Endodermal cell (in vitro differentiated cells): ENCODE results near the gene SPRED2. TPM values are rescaled to one million over a fixed set of nuclear protein-coding genes. Genes with fewer than 3 reads are reported as not detected.

Experiments
- DNase-seq: peaks from one replicate; pipeline ENCODE4 v3.0.0-alpha.2; 2017
- H3K27ac ChIP-seq: 2 replicates; pipeline ENCODE4 v1.5.1; 2013; ENCODE audit warnings: mild to moderate bottlenecking, low read depth, low read length, moderate library complexity
- H3K27me3 ChIP-seq: 2 replicates; pipeline ENCODE4 v1.6.1; 2013; ENCODE audit warnings: mild to moderate bottlenecking, low read length, moderate library complexity; ENCODE audit not compliant: insufficient read depth, control insufficient read depth, poor library complexity, severe bottlenecking
- H3K36me3 ChIP-seq: 2 replicates; pipeline ENCODE4 v1.7.0; 2013; ENCODE audit warnings: mild to moderate bottlenecking, low read length, moderate library complexity; ENCODE audit not compliant: control insufficient read depth, insufficient read depth
- H3K4me1 ChIP-seq: one replicate; pipeline ENCODE4 v1.7.0; 2013; ENCODE audit warnings: low read length; ENCODE audit not compliant: control insufficient read depth, insufficient read depth
- H3K4me3 ChIP-seq: 2 replicates; pipeline ENCODE4 v1.5.1; 2013; ENCODE audit warnings: mild to moderate bottlenecking, low read length, moderate library complexity
- H3K9ac ChIP-seq: 2 replicates; pipeline ENCODE4 v1.6.1; 2013; ENCODE audit warnings: mild to moderate bottlenecking, low read length, moderate library complexity; ENCODE audit not compliant: poor library complexity, severe bottlenecking; ENCODE audit errors: extremely low read depth
- H3K9me3 ChIP-seq: 2 replicates; pipeline ENCODE4 v1.6.1; 2013; ENCODE audit warnings: mild to moderate bottlenecking, low read length, moderate library complexity; ENCODE audit not compliant: control insufficient read depth
- H3K27ac Mint-ChIP-seq: 2 replicates; pipeline ENCODE4 v1.8.0; 2020; ENCODE audit warnings: mixed read lengths
- H3K27me3 Mint-ChIP-seq: 2 replicates; pipeline ENCODE4 v1.8.0; 2021; ENCODE audit warnings: mild to moderate bottlenecking, mixed read lengths; ENCODE audit not compliant: insufficient read depth
- H3K36me3 Mint-ChIP-seq: 2 replicates; pipeline ENCODE4 v1.8.0; 2020; ENCODE audit warnings: low read depth, mixed read lengths
- H3K4me1 Mint-ChIP-seq: 2 replicates; pipeline ENCODE4 v1.8.0; 2020; ENCODE audit warnings: mixed read lengths
- H3K4me3 Mint-ChIP-seq: 2 replicates; pipeline ENCODE4 v1.8.0; 2020; ENCODE audit warnings: mild to moderate bottlenecking, moderate library complexity, mixed read lengths
- H3K9me3 Mint-ChIP-seq: 2 replicates; pipeline ENCODE4 v1.8.0; 2020; ENCODE audit warnings: mild to moderate bottlenecking, mixed read lengths
- WGBS, 2 experiments: methylation state at CpG; one replicate each; pipeline versions ENCODE4 v1.1.5 to v1.1.7; 2013; ENCODE audit warnings: missing lambda C conversion rate in 2 of 2, mixed read lengths in 1 of 2; ENCODE audit not compliant: insufficient coverage in 1 of 2, insufficient read length in 1 of 2; 5-methylcytosine and 5-hydroxymethylcytosine counted together
- total RNA-seq, 2 donors: library from RNA; stranded (reverse); fragmentation: NEBNext Ultra II Directional in 1 of 2; extraction: Animal tissue kit (Norgen Biotek cat#: 25700) in 1 of 2; gene quantifications; 2 replicates in 1 of 2; 3 replicates in 1 of 2; pipeline ENCODE4 v1.2.1, GENCODE V29; 2021
- TF ChIP-seq, protein P1 (sequence below): fragments of 200-600 bp; sonication (generic); conservative IDR thresholded peaks from 2 replicates; pipeline ENCODE4 v1.5.0; 2021; ENCODE audit warnings: antibody characterized with exemption, mild to moderate bottlenecking

Gene SPRED2
- total RNA-seq, 2 donors from 2014 or later = 60.3 to 70.1 TPM

- no peaks in the 10 kb centered on the region for H3K27me3 Mint-ChIP-seq
- peaks cover 29% of the 10 kb centered on the region for H3K4me1 ChIP-seq
- peaks cover 4% of the 10 kb centered on the region for H3K36me3 ChIP-seq
- TF ChIP-seq, protein P1, sequence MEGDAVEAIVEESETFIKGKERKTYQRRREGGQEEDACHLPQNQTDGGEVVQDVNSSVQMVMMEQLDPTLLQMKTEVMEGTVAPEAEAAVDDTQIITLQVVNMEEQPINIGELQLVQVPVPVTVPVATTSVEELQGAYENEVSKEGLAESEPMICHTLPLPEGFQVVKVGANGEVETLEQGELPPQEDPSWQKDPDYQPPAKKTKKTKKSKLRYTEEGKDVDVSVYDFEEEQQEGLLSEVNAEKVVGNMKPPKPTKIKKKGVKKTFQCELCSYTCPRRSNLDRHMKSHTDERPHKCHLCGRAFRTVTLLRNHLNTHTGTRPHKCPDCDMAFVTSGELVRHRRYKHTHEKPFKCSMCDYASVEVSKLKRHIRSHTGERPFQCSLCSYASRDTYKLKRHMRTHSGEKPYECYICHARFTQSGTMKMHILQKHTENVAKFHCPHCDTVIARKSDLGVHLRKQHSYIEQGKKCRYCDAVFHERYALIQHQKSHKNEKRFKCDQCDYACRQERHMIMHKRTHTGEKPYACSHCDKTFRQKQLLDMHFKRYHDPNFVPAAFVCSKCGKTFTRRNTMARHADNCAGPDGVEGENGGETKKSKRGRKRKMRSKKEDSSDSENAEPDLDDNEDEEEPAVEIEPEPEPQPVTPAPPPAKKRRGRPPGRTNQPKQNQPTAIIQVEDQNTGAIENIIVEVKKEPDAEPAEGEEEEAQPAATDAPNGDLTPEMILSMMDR = no peak
- 60 to 82% methylated on average over 4 to 7 of the region's 7 CpGs for WGBS, 2 experiments
- peak overlapping the region; percentile 28 for H3K4me3 Mint-ChIP-seq
- no peaks in the 10 kb centered on the region for H3K9me3 Mint-ChIP-seq
- H3K9ac ChIP-seq = no peak overlapping the region
- peak overlapping the region; percentile 93 for H3K27ac Mint-ChIP-seq
- H3K9me3 ChIP-seq = no peaks in the 10 kb centered on the region
- H3K27me3 ChIP-seq = no peaks in the 10 kb centered on the region
- DNase-seq = no peak
- no peak overlapping the region for H3K27ac ChIP-seq
- peak overlapping the region; percentile 56 for H3K4me3 ChIP-seq
- H3K36me3 Mint-ChIP-seq = peaks cover 3% of the 10 kb centered on the region
- peaks cover 74% of the 10 kb centered on the region for H3K4me1 Mint-ChIP-seq
Observed at GRCh38 chr2:65411056-65411795, 21.2 kb downstream of the SPRED2 start.

DNA sequence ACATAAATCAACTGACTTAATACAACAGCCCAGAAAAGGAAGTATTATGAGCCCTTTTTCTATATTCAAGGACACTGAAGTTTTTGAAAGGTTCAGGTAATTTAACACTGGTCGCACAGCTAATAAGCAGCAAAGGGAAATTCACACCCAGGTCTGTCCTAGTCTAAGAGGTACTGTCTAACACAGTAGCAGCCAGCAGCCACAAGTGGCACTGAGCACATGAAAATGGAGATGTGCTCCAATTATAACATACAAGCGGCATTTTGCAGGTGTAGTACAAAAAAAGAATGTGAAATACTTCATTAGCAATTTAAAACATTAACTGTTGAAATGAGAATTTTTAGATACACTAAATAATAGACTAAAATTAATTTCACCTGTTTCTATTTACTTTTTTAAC, 23.4 kb downstream of the SPRED2 start:
- Histone ChIP-seq H3K36me3 (peaks cover 4% of the 10 kb centered on the region), H3K9ac (no peak overlapping the region), H3K4me1 (peaks cover 30% of the 10 kb centered on the region), H3K27ac (no peak overlapping the region), H3K4me3 (no peak overlapping the region), H3K9me3 (no peaks in the 10 kb centered on the region), H3K27me3 (no peaks in the 10 kb centered on the region)
- TF ChIP-seq, protein P1 = no peak
- no peak for DNase-seq
- 94 to 100% methylated on average over 1 to 2 of the region's 2 CpGs for WGBS, 2 experiments
- H3K27me3 Mint-ChIP-seq = no peaks in the 10 kb centered on the region
- H3K27ac Mint-ChIP-seq = no peak overlapping the region
- H3K9me3 Mint-ChIP-seq = no peaks in the 10 kb centered on the region
- peaks cover 73% of the 10 kb centered on the region for H3K4me1 Mint-ChIP-seq
- H3K36me3 Mint-ChIP-seq = peaks cover 3% of the 10 kb centered on the region
- no peak overlapping the region for H3K4me3 Mint-ChIP-seq

- H3K27ac Mint-ChIP-seq = peak overlapping the region; percentile 46
- 86% methylated on average over 1 to 2 of the region's 2 CpGs for WGBS, 2 experiments
Observed at GRCh38 chr2:65407240-65407639, 25.2 kb downstream of the SPRED2 start.

More at GRCh38 chr2:65407240-65407639, 25.2 kb downstream of the SPRED2 start:
- DNase-seq = no peak
- Histone ChIP-seq H3K4me1 (peaks cover 17% of the 10 kb centered on the region), H3K27ac (no peak overlapping the region), H3K9me3 (no peaks in the 10 kb centered on the region), H3K36me3 (no peaks in the 10 kb centered on the region), H3K27me3 (no peaks in the 10 kb centered on the region), H3K9ac (no peak overlapping the region), H3K4me3 (no peak overlapping the region)
- Mint-ChIP-seq H3K27me3 (no peaks in the 10 kb centered on the region), H3K4me1 (peaks cover 62% of the 10 kb centered on the region), H3K36me3 (peaks cover 3% of the 10 kb centered on the region), H3K9me3 (no peaks in the 10 kb centered on the region), H3K4me3 (no peak overlapping the region)
- TF ChIP-seq, protein P1 = no peak
